H9 (cell line): Measurements from ENCODE around the gene RBM44. TPM values are rescaled to one million over a fixed set of nuclear protein-coding genes. Genes with fewer than 3 reads are reported as not detected.

Experiments used
- DNase-seq: peaks from one replicate; pipeline ENCODE4 v3.0.0-alpha.2; 2017
- H2AFZ ChIP-seq: one replicate; pipeline ENCODE4 v1.6.1; 2013; ENCODE audit warnings: mild to moderate bottlenecking, low read length, control low read depth, moderate library complexity
- H2AK5ac ChIP-seq: 2 replicates; pipeline ENCODE4 v1.6.1; 2013; ENCODE audit warnings: low read length, control low read depth, mixed read lengths; ENCODE audit not compliant: insufficient read length
- H2BK120ac ChIP-seq: one replicate; pipeline ENCODE4 v1.6.1; 2013; ENCODE audit warnings: low read depth, mild to moderate bottlenecking, low read length, control low read depth, inconsistent platforms; ENCODE audit not compliant: poor library complexity, severe bottlenecking
- H2BK12ac ChIP-seq: 2 replicates; pipeline ENCODE4 v1.6.1; 2013; ENCODE audit warnings: low read length, control low read depth, mixed read lengths, low read depth; ENCODE audit not compliant: insufficient read length
- H2BK15ac ChIP-seq: 2 replicates; pipeline ENCODE4 v1.6.1; 2013; ENCODE audit warnings: low read depth, low read length, control low read depth
- H2BK20ac ChIP-seq: one replicate; pipeline ENCODE4 v1.6.1; 2013; ENCODE audit warnings: low read depth, mild to moderate bottlenecking, low read length, control low read depth, inconsistent platforms; ENCODE audit not compliant: poor library complexity, severe bottlenecking
- H2BK5ac ChIP-seq: 2 replicates; pipeline ENCODE4 v1.6.1; 2013; ENCODE audit warnings: low read length, control low read depth, mixed read lengths; ENCODE audit not compliant: insufficient read length
- H3K14ac ChIP-seq: 2 replicates; pipeline ENCODE4 v1.6.1; 2013; ENCODE audit warnings: low read length, control low read depth; ENCODE audit not compliant: insufficient read depth
- H3K18ac ChIP-seq: 2 replicates; pipeline ENCODE4 v1.6.1; 2013; ENCODE audit warnings: low read depth, mild to moderate bottlenecking, mixed read lengths, low read length, control low read depth; ENCODE audit not compliant: insufficient read length
- H3K23ac ChIP-seq: 2 replicates; pipeline ENCODE4 v1.6.1; 2013; ENCODE audit warnings: low read length, control low read depth, mixed read lengths, low read depth; ENCODE audit not compliant: insufficient read length
- H3K23me2 ChIP-seq: 2 replicates; pipeline ENCODE4 v1.6.1; 2013; ENCODE audit warnings: low read depth, mild to moderate bottlenecking, mixed read lengths, low read length, control low read depth; ENCODE audit not compliant: insufficient read length, poor library complexity, severe bottlenecking
- H3K27ac ChIP-seq: 2 replicates; pipeline ENCODE4 v1.5.1; 2013; ENCODE audit warnings: low read length, control low read depth, mixed read lengths, low read depth; ENCODE audit not compliant: insufficient read length
- H3K27me3 ChIP-seq: 2 replicates; pipeline ENCODE4 v1.6.1; 2013; ENCODE audit warnings: low read length, control low read depth, inconsistent platforms; ENCODE audit not compliant: insufficient read depth
- H3K4ac ChIP-seq: 2 replicates; pipeline ENCODE4 v1.6.1; 2013; ENCODE audit warnings: low read depth, mild to moderate bottlenecking, control low read depth, inconsistent platforms, low read length, moderate library complexity
- H3K4me1 ChIP-seq: 2 replicates; pipeline ENCODE4 v1.6.1; 2013; ENCODE audit warnings: low read length, control low read depth, inconsistent platforms; ENCODE audit not compliant: insufficient read depth
- H3K4me2 ChIP-seq: 2 replicates; pipeline ENCODE4 v1.6.1; 2013; ENCODE audit warnings: low read length, control low read depth, mixed read lengths; ENCODE audit not compliant: insufficient read length, insufficient read depth
- H3K56ac ChIP-seq: 2 replicates; pipeline ENCODE4 v1.6.1; 2013; ENCODE audit warnings: low read depth, mild to moderate bottlenecking, mixed read lengths, low read length, control low read depth; ENCODE audit not compliant: insufficient read length
- H3K79me1 ChIP-seq: 2 replicates; pipeline ENCODE4 v1.6.1; 2013; ENCODE audit warnings: low read depth, mild to moderate bottlenecking, moderate library complexity, low read length, control low read depth, inconsistent platforms; ENCODE audit not compliant: insufficient read depth, poor library complexity, severe bottlenecking
- H3K79me2 ChIP-seq: 2 replicates; pipeline ENCODE4 v1.6.1; 2013; ENCODE audit warnings: low read length, control low read depth, inconsistent platforms; ENCODE audit not compliant: insufficient read depth
- H3K9ac ChIP-seq: 2 replicates; pipeline ENCODE4 v1.6.1; 2013; ENCODE audit warnings: low read length, control low read depth, mixed read lengths; ENCODE audit not compliant: insufficient read length; ENCODE audit errors: extremely low read depth
- H3K9me3 ChIP-seq: one replicate; pipeline ENCODE4 v1.6.1; 2013; ENCODE audit warnings: low read depth, low read length, inconsistent platforms; ENCODE audit not compliant: control insufficient read depth
- H3T11ph ChIP-seq: one replicate; pipeline ENCODE4 v1.6.1; 2013; ENCODE audit warnings: mild to moderate bottlenecking, low read length, control low read depth, inconsistent platforms
- H4K20me1 ChIP-seq: one replicate; pipeline ENCODE4 v1.6.1; 2013; ENCODE audit not compliant: control insufficient read depth, insufficient read length, insufficient read depth
- H4K5ac ChIP-seq: 2 replicates; pipeline ENCODE4 v1.6.1; 2013; ENCODE audit warnings: low read depth, mild to moderate bottlenecking, mixed read lengths, low read length, control low read depth; ENCODE audit not compliant: insufficient read length
- H4K8ac ChIP-seq: replicated peaks from 2 replicates; pipeline ENCODE4 v1.6.1; 2013; ENCODE audit warnings: low read length, control low read depth, mixed read lengths, low read depth; ENCODE audit not compliant: insufficient read length
- H4K91ac ChIP-seq: 2 replicates; pipeline ENCODE4 v1.6.1; 2013; ENCODE audit warnings: low read depth, mild to moderate bottlenecking, moderate library complexity, mixed read lengths, low read length, control low read depth; ENCODE audit not compliant: insufficient read length
- H3K27ac Mint-ChIP-seq, 3 experiments: 2 replicates in 2 of 3; 3 replicates in 1 of 3; pipeline ENCODE4 v1.8.0; 2020 to 2021; ENCODE audit warnings: mixed read lengths in 3 of 3, mild to moderate bottlenecking in 1 of 3, moderate library complexity in 1 of 3
- H3K27me3 Mint-ChIP-seq: 2 replicates; pipeline ENCODE4 v1.8.0; 2021; ENCODE audit warnings: low read depth, mild to moderate bottlenecking, moderate library complexity, mixed read lengths
- H3K36me3 Mint-ChIP-seq, 3 experiments: 2 replicates in 2 of 3; 3 replicates in 1 of 3; pipeline ENCODE4 v1.8.0; 2020 to 2021; ENCODE audit warnings: low read depth in 3 of 3, mixed read lengths in 3 of 3; ENCODE audit not compliant: insufficient read depth in 1 of 3
- H3K4me1 Mint-ChIP-seq, 2 experiments: 2 replicates each; pipeline ENCODE4 v1.8.0; 2020; ENCODE audit warnings: mixed read lengths in 2 of 2
- H3K4me3 Mint-ChIP-seq, 2 experiments: 2 replicates in 1 of 2; 3 replicates in 1 of 2; pipeline ENCODE4 v1.8.0; 2020 to 2021; ENCODE audit warnings: mild to moderate bottlenecking in 2 of 2, mixed read lengths in 2 of 2, moderate library complexity in 1 of 2
- H3K9me3 Mint-ChIP-seq, 2 experiments: 2 replicates in 1 of 2; 3 replicates in 1 of 2; pipeline ENCODE4 v1.8.0; 2020; ENCODE audit warnings: mild to moderate bottlenecking in 2 of 2, mixed read lengths in 2 of 2, moderate library complexity in 1 of 2
- WGBS: extraction: QIAGEN DNeasy Blood & Tissue Kit; methylation state at CpG from one replicate; pipeline ENCODE4 v1.1.7; 2013; ENCODE audit warnings: missing lambda C conversion rate, low lambda C conversion rate, mixed read lengths; ENCODE audit not compliant: insufficient read length; ENCODE audit errors: extremely low coverage; 5-methylcytosine and 5-hydroxymethylcytosine counted together
- total RNA-seq: library from RNA; stranded (reverse); gene quantifications from 2 replicates; pipeline ENCODE4 v1.2.1, GENCODE V29; 2021
- TF ChIP-seq, protein P1 (sequence below): fragments of 200-600 bp; sonication (generic); conservative IDR thresholded peaks from 3 replicates; pipeline ENCODE4 v1.8.0; 2021; ENCODE audit warnings: antibody characterized with exemption, mild to moderate bottlenecking

The RBM44 gene
- total RNA-seq, 1 experiment from 2014 or later: 0.15 TPM

GRCh38 chr2:237774811-237775553, 23.6 kb upstream of the RBM44 start:
- TF ChIP-seq, protein P1, sequence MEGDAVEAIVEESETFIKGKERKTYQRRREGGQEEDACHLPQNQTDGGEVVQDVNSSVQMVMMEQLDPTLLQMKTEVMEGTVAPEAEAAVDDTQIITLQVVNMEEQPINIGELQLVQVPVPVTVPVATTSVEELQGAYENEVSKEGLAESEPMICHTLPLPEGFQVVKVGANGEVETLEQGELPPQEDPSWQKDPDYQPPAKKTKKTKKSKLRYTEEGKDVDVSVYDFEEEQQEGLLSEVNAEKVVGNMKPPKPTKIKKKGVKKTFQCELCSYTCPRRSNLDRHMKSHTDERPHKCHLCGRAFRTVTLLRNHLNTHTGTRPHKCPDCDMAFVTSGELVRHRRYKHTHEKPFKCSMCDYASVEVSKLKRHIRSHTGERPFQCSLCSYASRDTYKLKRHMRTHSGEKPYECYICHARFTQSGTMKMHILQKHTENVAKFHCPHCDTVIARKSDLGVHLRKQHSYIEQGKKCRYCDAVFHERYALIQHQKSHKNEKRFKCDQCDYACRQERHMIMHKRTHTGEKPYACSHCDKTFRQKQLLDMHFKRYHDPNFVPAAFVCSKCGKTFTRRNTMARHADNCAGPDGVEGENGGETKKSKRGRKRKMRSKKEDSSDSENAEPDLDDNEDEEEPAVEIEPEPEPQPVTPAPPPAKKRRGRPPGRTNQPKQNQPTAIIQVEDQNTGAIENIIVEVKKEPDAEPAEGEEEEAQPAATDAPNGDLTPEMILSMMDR: peak; percentile 79

More at GRCh38 chr2:237774811-237775553, 23.6 kb upstream of the RBM44 start:
- peaks cover 0 to 3% of the 10 kb centered on the region in 2 experiments; a peak in 2 of 5 replicates for H3K9me3 Mint-ChIP-seq
- no CpG with 5 or more reads among the region's 13 CpGs for WGBS
- no peaks in the 10 kb centered on the region for H3K79me2 ChIP-seq
- H3K27me3 ChIP-seq: no peaks in the 10 kb centered on the region
- H4K91ac ChIP-seq: no peak overlapping the region
- peak overlapping the region; percentile 79 to 82 (median 80); a peak in 2 of 7 replicates for H3K27ac Mint-ChIP-seq
- H4K5ac ChIP-seq: no peak overlapping the region
- H3K79me1 ChIP-seq: no peaks in the 10 kb centered on the region
- H3K27ac ChIP-seq: no peak overlapping the region
- no peak overlapping the region for H2BK5ac ChIP-seq
- H2BK15ac ChIP-seq: no peak overlapping the region
- H2AK5ac ChIP-seq: no peak overlapping the region
- no peak overlapping the region for H3T11ph ChIP-seq
- no peak overlapping the region for H4K8ac ChIP-seq
- no peaks in the 10 kb centered on the region for H3K4me1 ChIP-seq
- no peak overlapping the region for H2BK12ac ChIP-seq
- no peak overlapping the region for H3K18ac ChIP-seq
- H3K9me3 ChIP-seq: no peaks in the 10 kb centered on the region
- no peak overlapping the region for H3K23ac ChIP-seq
- H3K4me2 ChIP-seq: no peak overlapping the region
- no peak overlapping the region for H2BK20ac ChIP-seq
- no peak overlapping the region for H3K4me3 Mint-ChIP-seq
- peaks cover 30 to 38% (median 34%) of the 10 kb centered on the region in 3 experiments for H3K36me3 Mint-ChIP-seq
- H3K4ac ChIP-seq: no peak overlapping the region
- peak; percentile 70 for DNase-seq
- no peak overlapping the region for H2BK120ac ChIP-seq
- H3K9ac ChIP-seq: no peak overlapping the region
- no peaks in the 10 kb centered on the region for H3K23me2 ChIP-seq
- H3K4me1 Mint-ChIP-seq: peaks cover 0 to 10% of the 10 kb centered on the region in 2 experiments; a peak in 2 of 4 replicates
- H3K14ac ChIP-seq: no peak overlapping the region
- H3K56ac ChIP-seq: no peak overlapping the region
- no peaks in the 10 kb centered on the region for H4K20me1 ChIP-seq
- H3K27me3 Mint-ChIP-seq: no peaks in the 10 kb centered on the region
- no peak overlapping the region for H2AFZ ChIP-seq
